WI38 (cell line): ENCODE measurements around the gene CLIC3.

Experiments used
- H3K4me3 ChIP-seq: 2 replicates; pipeline ENCODE4 v1.5.1; 2011; ENCODE audit warnings: low read depth, mild to moderate bottlenecking, control low read depth, low read length
- CTCF ChIP-seq: IDR thresholded peaks from 2 replicates; pipeline ENCODE4 v1.5.1; 2012; ENCODE audit warnings: low read depth, mild to moderate bottlenecking, control low read depth, low read length

The CLIC3 gene

DNA sequence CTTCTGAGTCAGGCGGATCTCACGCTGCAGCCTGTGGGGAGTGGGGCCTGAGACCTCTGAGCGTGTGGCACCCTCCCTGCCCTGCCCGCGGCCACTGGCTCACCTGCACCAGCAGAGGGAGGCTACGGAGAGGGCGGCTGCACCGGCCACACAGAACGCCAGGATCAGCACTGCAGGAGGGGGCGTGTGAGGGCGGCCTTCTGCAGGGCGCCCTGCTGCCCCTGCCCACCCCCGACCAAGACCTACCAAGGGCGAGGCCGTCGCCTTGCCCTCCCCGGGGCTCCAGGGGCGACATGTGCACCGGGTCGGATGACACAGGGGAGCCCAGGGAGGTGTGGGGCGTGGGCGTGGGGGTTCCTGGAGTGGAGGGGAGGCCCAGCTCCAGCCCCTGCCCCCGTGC is 44.2 kb upstream of the CLIC3 start:
- TF ChIP-seq CTCF = no peak
- H3K4me3 ChIP-seq = no peak overlapping the region

DNA sequence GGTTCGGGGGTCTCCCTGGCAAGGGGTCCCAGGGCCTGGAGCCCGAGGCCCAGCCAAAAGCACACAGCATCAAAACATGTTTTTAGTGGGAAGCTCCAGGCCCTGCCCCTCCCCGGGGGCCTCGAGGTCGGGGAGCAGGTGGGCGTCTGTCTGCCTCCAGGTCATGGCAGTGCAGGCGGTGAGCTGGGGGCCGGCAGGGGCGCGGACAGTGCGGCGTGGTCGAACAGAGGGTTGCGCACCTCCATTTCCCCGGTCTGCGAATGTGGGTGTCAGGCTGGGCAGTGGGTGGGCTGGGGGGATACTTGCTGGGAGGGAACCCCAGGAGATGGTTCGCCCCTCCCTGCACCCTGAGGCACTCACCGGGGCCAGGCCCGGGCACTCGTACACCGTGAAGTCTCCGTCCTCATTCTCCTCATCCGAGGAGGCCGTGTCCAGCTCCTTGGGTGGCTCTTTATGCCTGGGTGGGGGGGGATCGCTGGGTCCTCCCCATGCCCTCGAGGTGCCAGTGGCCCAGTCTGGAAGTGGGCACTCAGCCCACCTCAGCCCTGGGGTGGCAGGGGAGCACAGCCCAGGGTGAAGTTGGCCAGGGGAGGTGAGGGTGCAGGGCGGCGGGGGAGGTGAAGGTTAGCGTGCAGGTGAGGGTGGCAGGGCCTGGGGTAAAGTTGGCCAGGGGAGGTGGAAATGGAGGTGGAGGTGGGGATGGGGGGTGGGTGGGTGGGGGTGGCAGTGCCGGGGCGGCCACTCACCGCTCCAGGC is 43.4 kb upstream of the CLIC3 start:
- TF ChIP-seq CTCF = no peak
- H3K4me3 ChIP-seq = no peak overlapping the region

DNA sequence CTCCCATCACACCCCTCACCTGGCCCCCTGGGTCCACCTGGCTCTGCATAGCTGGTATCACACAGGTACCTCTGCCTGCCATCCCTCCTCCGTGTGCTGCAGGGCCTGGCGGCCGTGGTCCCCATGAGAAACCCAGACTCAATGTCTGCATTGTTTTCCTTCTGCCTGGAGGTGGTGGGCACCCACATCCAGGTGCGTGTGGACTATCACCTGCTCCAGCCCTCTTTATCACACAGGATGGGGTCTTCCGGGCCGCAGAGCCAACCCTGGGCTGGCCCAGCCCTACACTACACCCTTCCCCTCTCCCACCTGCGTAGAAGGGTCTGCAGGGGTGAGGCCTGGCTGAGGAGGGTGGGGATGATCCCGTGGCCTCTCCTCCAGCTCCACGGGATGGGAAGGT is 42.5 kb upstream of the CLIC3 start:
- H3K4me3 ChIP-seq = no peak overlapping the region
- TF ChIP-seq CTCF = no peak

DNA sequence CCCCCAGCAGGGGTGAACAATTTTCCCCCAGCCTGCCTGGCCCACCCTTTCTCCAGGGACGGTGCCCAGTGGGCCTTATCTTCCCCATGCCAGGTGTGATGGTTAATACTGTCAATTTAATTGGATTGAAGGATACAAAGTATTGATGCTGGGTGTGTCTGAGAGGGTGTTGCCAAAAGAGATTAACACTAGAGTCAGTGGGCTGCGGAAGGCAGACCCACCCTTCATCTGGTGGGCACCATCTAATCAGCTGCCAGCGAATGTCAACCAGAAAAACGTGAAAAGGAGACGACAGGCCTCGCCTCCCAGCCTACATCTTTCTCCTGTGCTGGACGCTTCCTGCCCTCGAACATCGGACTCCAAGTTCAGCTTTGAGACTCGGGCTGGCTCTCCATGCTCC is 41.1 kb upstream of the CLIC3 start:
- no peak overlapping the region for H3K4me3 ChIP-seq
- TF ChIP-seq CTCF = no peak

GRCh38 chr9:137037035-137037434 is 40.7 kb upstream of the CLIC3 start:
- no peak for TF ChIP-seq CTCF
- no peak overlapping the region for H3K4me3 ChIP-seq

GRCh38 chr9:137035937-137036336 is 39.6 kb upstream of the CLIC3 start:
- no peak for TF ChIP-seq CTCF
- no peak overlapping the region for H3K4me3 ChIP-seq

GRCh38 chr9:137035507-137035834 is 39.1 kb upstream of the CLIC3 start:
- H3K4me3 ChIP-seq = no peak overlapping the region
- TF ChIP-seq CTCF = no peak
